ENCODE data around the gene TSC2. TPM values are rescaled to one million over a fixed set of nuclear protein-coding genes. Genes with fewer than 3 reads are reported as not detected.
"Not testable (repeated sequence)": the region's sequence is repeated elsewhere in the genome, so short reads cannot be mapped to it uniquely, and the experiment has no call there.

TSC2 gene
- total and polyA plus RNA-seq, 12 donors: 18.6 to 333 (median 92.6) TPM

DNA sequence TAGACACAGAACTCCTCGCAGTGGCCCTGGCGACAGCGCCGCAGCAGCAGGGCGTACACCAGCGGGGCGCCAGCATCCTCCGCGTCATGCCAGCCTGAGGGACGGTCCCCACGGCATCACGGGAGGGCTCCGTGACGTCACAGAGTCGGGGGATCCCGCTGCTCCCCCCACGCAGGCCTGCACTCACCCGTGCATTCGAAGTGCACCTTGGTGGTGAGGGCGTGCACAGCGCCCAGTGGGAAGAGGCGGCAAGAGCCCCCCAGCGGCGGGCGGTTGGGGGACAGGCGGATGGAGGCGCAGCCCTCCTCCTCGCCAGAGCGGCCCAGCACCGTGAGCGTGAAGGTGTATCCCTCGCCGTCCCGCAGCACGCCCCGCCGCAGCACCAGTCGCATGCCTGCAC, 58.4 kb downstream of the TSC2 start:
- DNase-seq; H3K4me3 ChIP-seq; H3K4me1 ChIP-seq (replicated peaks in 1 of 2); H3K27me3 ChIP-seq; H3K9me3 ChIP-seq (replicated peaks in 1 of 3); H3K27ac ChIP-seq; intact Hi-C loops (cut with DNase I): not testable (repeated sequence)
- 95 to 98% methylated on average over 36 to 37 of the region's 38 CpGs; no CpG with 5 or more reads in 2 of the 4 donors for WGBS, 4 donors
- H3K36me3 ChIP-seq (replicated peaks in 1 of 2): peaks cover 0 to 51% of the 10 kb centered on the region in 2 donors

DNA sequence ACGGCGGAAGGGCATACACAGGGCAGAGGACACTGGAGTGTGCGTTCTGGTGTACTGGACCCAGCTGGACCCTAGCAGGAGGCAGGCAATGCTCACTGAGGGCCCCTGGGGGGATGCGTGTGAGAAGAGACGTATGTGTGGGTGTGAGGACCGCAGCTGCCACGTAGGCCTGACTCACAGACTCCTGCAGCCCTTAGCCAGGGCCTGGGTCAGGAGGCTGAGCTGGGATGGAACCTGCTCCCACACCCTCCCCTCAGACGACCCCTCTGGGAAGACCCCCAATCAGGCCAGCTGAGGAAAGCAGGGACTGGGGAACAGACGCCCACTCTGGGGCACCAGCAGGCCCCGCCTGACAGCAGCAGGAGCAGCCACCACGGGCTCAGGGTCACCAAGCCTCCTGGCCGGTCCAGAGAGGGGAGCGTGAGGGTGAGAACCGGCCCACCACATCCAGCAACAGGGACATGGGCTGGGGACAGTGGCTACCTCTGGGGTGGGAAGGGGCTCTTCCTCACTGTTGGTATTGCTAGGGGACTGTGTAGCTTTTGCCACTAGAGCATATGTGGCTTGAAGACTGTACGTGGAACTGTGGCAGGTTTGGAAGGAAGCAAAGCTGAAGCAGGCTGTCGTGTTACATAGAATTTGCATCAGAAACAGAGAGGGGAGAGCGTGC, 59.5 kb downstream of the TSC2 start:
- H3K27ac ChIP-seq; intact Hi-C loops (cut with DNase I); H3K9me3 ChIP-seq (replicated peaks in 1 of 3); H3K4me1 ChIP-seq (replicated peaks in 1 of 2); DNase-seq; H3K27me3 ChIP-seq; H3K4me3 ChIP-seq: not testable (repeated sequence)
- peaks cover 0 to 60% of the 10 kb centered on the region in 2 donors for H3K36me3 ChIP-seq (replicated peaks in 1 of 2)
- 85 to 89% (median 89%) methylated on average over 12 to 17 of the region's 17 CpGs for WGBS, 4 donors

DNA sequence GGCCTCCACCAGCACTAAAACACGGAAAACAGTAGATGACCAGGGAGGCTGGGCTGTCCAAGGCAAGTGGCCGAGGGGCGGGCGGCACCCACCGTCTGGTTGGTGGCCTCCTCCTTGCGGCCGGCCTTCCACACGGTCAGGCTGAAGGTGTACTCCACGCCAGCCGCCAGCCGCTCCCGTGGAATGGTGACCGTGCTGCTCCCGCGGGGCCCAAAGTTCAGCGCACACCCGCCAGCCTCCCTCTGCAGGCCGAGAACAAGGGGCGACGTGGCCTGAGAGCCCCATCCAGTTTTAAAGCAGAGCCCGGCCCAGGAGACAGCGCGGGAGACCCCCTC, 60.0 kb downstream of the TSC2 start:
- peaks cover 0 to 55% of the 10 kb centered on the region in 2 donors for H3K36me3 ChIP-seq (replicated peaks in 1 of 2)
- H3K4me3 ChIP-seq; H3K9me3 ChIP-seq (replicated peaks in 1 of 3); H3K27ac ChIP-seq; DNase-seq; intact Hi-C loops (cut with DNase I); H3K27me3 ChIP-seq; H3K4me1 ChIP-seq (replicated peaks in 1 of 2): not testable (repeated sequence)
- WGBS, 4 donors: 94 to 99% (median 97%) methylated on average over 12 to 23 of the region's 23 CpGs

DNA sequence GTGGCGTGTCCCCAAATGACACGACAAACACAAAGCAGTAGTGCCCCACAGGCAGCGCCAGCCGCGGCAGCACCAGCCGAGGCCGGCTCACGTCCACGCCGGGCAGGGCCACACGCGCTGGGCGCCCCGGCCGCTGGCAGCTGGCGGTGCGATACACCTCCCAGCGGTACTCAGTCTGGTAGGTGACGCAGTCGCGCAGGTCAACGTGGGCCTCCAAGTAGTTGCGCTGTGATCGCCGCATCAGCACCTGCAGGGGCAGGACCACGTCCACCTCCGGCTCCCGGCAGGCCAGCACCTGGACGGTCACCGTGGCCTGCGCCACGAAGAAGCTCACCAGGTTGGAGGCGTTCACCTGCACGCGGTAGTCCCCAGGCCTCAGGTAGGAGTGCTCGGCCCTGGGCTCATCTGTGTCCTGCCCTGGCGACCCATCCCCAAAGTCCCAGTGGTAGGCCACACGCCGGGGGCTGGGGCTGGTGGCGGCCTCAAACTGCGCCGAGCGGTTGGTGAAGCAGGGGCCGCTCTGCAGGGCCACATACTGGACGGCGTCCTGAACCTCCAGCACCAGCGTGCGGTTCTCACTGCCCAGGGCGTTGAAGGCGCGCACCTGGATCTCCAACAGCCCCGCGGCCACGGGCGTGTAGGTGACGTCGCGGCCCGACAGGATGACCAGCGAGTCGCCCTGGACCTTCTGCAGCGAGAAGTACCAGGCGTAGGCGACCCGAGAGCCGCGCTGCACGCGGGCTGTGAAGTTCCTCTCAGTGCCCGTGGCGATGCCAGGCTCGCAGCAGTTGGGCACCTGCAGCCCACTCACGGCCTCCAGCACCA, 60.9 kb downstream of the TSC2 start:
- H3K4me3 ChIP-seq; H3K27ac ChIP-seq; DNase-seq; H3K9me3 ChIP-seq (replicated peaks in 1 of 3); intact Hi-C loops (cut with DNase I); H3K4me1 ChIP-seq (replicated peaks in 1 of 2); H3K27me3 ChIP-seq: not testable (repeated sequence)
- peaks cover 0 to 48% of the 10 kb centered on the region in 2 donors for H3K36me3 ChIP-seq (replicated peaks in 1 of 2)
- WGBS, 4 donors: 97 to 99% (median 97%) methylated on average over 25 to 73 of the region's 73 CpGs

DNA sequence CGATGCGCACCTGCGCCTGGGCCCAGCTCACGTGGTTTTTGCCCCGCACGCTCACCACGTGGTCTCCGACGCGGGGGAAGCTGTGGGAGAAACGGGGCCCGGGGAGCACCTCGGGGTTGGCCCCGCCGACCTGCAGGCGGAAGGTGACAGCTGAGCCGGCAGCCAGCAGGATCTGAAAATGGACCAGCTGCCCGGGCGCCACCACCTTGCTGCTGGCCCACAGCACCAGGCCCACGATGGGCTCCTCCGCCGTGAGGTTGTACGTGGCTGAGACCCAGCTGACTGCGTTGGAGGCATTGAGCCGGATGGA, 61.4 kb downstream of the TSC2 start:
- H3K27ac ChIP-seq; H3K4me3 ChIP-seq; DNase-seq; H3K4me1 ChIP-seq (replicated peaks in 1 of 2); H3K9me3 ChIP-seq (replicated peaks in 1 of 3); intact Hi-C loops (cut with DNase I); H3K27me3 ChIP-seq: not testable (repeated sequence)
- peaks cover 0 to 53% of the 10 kb centered on the region in 2 donors for H3K36me3 ChIP-seq (replicated peaks in 1 of 2)
- 94 to 100% (median 98%) methylated on average over 3 to 25 of the region's 25 CpGs for WGBS, 4 donors

DNA sequence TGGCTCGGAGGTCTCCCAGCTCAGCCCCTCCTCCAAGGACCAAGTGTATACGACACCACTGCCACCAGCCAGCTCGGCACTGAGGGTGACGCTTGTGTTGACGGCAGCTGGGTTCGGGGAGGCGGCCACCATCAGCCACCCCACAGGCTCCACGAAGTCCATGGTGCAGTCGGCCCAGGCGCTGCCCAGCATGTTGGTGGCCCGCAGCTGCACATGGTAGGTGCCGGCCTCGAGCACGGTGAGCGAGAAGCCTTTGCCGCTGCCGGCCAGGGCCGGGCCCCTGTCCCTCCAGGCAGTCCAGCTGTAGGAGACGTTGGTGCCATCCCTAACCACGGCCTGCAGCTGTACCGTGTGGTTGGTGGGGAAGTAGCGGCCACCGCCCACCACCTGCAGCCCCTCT, 62.1 kb downstream of the TSC2 start:
- H3K4me1 ChIP-seq (replicated peaks in 1 of 2); H3K27ac ChIP-seq; H3K27me3 ChIP-seq; DNase-seq; intact Hi-C loops (cut with DNase I); H3K4me3 ChIP-seq; H3K9me3 ChIP-seq (replicated peaks in 1 of 3): not testable (repeated sequence)
- H3K36me3 ChIP-seq (replicated peaks in 1 of 2): peaks cover 0 to 55% of the 10 kb centered on the region in 2 donors
- 91 to 93% methylated on average over 19 to 23 of the region's 23 CpGs; no CpG with 5 or more reads in 2 of the 4 donors for WGBS, 4 donors

DNA sequence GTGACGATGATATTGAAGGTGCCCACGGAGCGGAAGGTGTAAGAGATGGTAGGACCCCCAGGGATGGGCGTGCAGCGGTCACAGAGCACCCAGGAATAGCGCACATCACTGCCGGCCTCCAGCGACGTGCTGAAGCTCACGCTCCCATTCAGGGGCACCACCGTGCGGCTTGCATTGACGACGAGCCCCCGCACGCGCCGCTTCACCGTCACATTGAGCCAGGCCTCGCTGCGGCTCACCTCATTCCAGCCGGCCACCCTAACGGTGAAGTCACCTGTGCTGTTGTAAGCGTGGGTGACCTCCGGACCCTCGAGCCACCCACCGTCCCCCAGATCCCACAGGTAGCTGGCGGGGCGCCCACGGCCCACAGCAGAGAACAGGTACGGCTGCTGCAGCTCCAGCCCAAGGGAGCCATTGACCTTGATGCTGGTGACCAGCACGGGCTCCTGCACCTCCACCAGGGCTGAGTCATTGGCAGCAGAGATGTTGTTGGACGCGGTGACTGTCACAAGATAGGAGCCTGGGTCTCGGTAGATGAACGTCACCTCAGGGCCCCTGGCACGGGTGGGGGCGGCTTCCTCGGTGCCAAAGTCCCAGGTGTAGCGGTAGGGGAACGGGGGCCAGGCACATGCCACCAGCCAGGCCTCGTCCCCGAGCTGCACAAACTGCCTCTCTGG, 62.7 kb downstream of the TSC2 start:
- peaks cover 0 to 52% of the 10 kb centered on the region in 2 donors for H3K36me3 ChIP-seq (replicated peaks in 1 of 2)
- intact Hi-C loops (cut with DNase I); H3K9me3 ChIP-seq (replicated peaks in 1 of 3); H3K4me3 ChIP-seq; H3K4me1 ChIP-seq (replicated peaks in 1 of 2); H3K27ac ChIP-seq; H3K27me3 ChIP-seq: not testable (repeated sequence)
- WGBS, 4 donors: 78 to 90% (median 82%) methylated on average over 15 to 43 of the region's 43 CpGs
- peak in 5 of 7 donors; percentile 69 to 81 (median 71) for DNase-seq

DNA sequence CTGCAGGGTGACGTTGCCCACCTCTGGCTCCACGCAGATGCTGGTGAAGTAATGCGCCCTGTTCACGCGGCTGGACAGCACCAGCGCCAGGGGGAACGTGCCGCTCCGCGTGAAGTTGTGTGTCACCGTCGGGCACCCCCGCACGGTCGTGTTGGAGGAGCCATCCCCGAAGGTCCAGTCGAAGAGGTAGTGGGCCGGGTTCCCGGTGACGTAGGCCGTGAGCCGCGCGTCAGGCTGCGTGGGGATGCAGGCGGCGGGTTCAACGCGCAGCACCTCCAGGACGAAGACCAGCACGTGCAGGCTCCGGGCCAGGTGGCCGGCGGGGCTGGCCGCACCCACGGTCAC, 63.2 kb downstream of the TSC2 start:
- intact Hi-C loops (cut with DNase I); H3K4me1 ChIP-seq (replicated peaks in 1 of 2); H3K27me3 ChIP-seq; H3K4me3 ChIP-seq; DNase-seq; H3K9me3 ChIP-seq (replicated peaks in 1 of 3); H3K27ac ChIP-seq: not testable (repeated sequence)
- peaks cover 0 to 47% of the 10 kb centered on the region in 2 donors for H3K36me3 ChIP-seq (replicated peaks in 1 of 2)
- 92 to 96% (median 94%) methylated on average over 5 to 36 of the region's 36 CpGs for WGBS, 4 donors

DNA sequence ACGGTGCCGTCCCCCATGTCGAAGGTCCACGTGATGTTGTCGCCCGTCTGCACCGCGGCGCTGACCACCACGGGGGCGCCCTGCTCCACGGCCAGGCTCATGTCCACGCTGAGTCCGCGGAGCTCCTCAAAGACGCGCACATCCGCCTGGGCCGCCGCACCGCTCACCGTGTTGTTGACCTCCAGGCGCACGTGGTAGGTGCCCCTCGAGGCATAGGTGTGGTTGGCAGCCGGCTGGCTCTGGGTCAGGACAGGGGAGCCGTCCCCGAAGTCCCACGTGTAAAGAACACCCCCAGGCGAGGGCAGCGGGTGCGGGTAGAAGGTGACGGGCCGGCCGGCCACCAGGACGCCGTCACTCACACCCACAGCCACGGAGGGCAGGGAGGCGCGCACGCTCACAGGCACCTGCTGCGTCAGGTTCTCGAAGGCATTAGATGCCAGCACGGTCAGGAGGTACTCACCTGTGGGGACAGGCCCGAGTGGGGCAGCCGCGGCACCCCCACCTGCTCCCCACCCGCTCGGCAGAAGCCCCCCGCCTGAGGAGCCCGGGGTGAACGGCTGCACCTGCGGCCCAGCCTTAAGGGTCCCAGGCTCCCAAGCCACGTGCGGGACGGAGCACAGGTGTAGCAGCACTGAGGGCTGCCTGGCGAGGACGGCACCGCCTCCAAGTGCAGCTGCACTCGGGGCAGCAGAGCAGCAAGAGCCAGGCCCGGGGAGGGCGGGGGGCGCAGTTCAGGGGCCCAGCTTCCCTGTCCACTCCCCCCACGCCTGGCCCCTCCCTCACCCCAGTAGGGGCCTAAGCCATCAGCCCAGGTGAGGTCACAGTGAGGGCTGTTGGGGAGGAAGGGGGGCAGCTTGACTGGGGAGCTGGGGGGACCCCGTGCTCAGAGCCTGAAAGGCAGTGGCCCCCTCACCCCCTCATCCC, 63.9 kb downstream of the TSC2 start:
- H3K4me3 ChIP-seq; H3K4me1 ChIP-seq (replicated peaks in 1 of 2); H3K27me3 ChIP-seq; H3K9me3 ChIP-seq (replicated peaks in 1 of 3); intact Hi-C loops (cut with DNase I); DNase-seq; H3K27ac ChIP-seq: not testable (repeated sequence)
- H3K36me3 ChIP-seq (replicated peaks in 1 of 2): peaks cover 0 to 45% of the 10 kb centered on the region in 2 donors
- WGBS, 4 donors: 94 to 97% (median 95%) methylated on average over 25 to 65 of the region's 65 CpGs

DNA sequence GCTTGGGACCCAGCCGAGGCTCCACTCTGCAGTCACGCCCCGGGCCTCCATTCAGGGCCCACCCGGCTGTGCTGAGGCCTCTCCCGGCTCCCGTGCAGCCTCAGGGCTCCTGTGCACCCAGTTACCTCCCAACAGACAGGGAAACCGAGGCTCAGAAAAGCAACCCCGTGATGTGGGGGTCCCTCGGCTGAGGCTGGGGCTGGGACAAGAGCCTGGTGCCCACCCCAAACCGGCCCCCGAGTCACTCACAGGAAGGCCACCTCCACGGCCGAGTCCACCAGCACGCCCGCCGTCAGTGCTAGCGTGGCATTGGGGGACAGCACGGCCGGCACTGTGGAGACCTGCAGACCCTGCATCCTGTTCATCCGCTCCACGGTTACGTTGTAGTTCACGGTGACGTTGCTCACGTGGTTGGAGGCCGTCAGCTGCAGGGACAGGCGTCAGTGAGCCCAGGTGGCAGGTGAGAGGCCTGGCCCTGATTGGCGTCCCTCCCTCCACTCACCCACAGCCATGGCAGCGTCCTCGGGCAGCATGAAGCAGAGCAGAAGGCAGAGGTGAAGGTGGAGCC, 64.8 kb downstream of the TSC2 start:
- H3K9me3 ChIP-seq (replicated peaks in 1 of 3); intact Hi-C loops (cut with DNase I); H3K4me1 ChIP-seq (replicated peaks in 1 of 2); H3K27me3 ChIP-seq; H3K4me3 ChIP-seq; H3K27ac ChIP-seq; DNase-seq: not testable (repeated sequence)
- 80 to 90% (median 86%) methylated on average over 4 to 30 of the region's 30 CpGs for WGBS, 4 donors
- H3K36me3 ChIP-seq (replicated peaks in 1 of 2): peaks cover 0 to 40% of the 10 kb centered on the region in 2 donors
